PC-3 (cell line): ENCODE measurements around the gene TRIM31. TPM values are rescaled to one million over a fixed set of nuclear protein-coding genes. Genes with fewer than 3 reads are reported as not detected.
"Not testable (repeated sequence)": the region's sequence is repeated elsewhere in the genome, so short reads cannot be mapped to it uniquely, and the experiment has no call there.

ENCODE experiments used
- ATAC-seq: fragments of 200-7000 bp; cut with Tn5 transposase; 2 replicates; pipeline ENCODE4 v1.9.1; 2020; ENCODE audit warnings: mild to moderate bottlenecking, moderate library complexity
- BruUV-seq: library from RNA; stranded (reverse); fragments of 400-500 nt; replicated peaks from 2 replicates; lab custom pipeline; 2021; lab: Mats Ljungman, UMichigan
- CTCF ChIA-PET: fragments of 300-600 bp; sonication (Branson Sonifier 250); formaldehyde crosslinking; loops from one replicate; lab custom pipeline; 2022; ENCODE audit warnings: antibody characterized with exemption; lab: Charles Lee
- POLR2A ChIA-PET: fragments of 300-600 bp; sonication (Branson Sonifier 250); formaldehyde crosslinking; loops from one replicate; lab custom pipeline; 2022; ENCODE audit warnings: antibody characterized with exemption; ENCODE audit not compliant: unreplicated experiment; lab: Charles Lee
- DNase-seq: peaks from one replicate; pipeline ENCODE4 v3.0.0-alpha.2; 2015
- H2AFZ ChIP-seq: fragments of 300-600 bp; sonication (generic); 2 replicates; pipeline ENCODE4 v1.6.0; 2016; ENCODE audit warnings: antibody characterized with exemption, low read length
- H3F3A ChIP-seq: fragments of 300-600 bp; sonication (generic); one replicate; pipeline ENCODE4 v1.6.0; 2017; ENCODE audit warnings: antibody characterized with exemption, low read length, control low read depth, mild to moderate bottlenecking; ENCODE audit not compliant: unreplicated experiment
- H3K27ac ChIP-seq: fragments of 300-600 bp; sonication (generic); 2 replicates; pipeline ENCODE4 v1.5.1; 2016; ENCODE audit warnings: mild to moderate bottlenecking, low read length
- H3K27me3 ChIP-seq: fragments of 300-600 bp; sonication (generic); 2 replicates; pipeline ENCODE4 v1.6.1; 2016; ENCODE audit warnings: low read length, mixed read lengths
- H3K36me3 ChIP-seq: fragments of 300-600 bp; sonication (generic); 2 replicates; pipeline ENCODE4 v1.6.1; 2016; ENCODE audit warnings: low read depth, mixed run types, low read length, mixed read lengths
- H3K4me1 ChIP-seq: fragments of 300-600 bp; sonication (generic); 2 replicates; pipeline ENCODE4 v1.5.1; 2016; ENCODE audit warnings: low read length; ENCODE audit not compliant: insufficient read depth
- H3K4me2 ChIP-seq: fragments of 300-600 bp; sonication (generic); 2 replicates; pipeline ENCODE4 v1.6.0; 2016; ENCODE audit warnings: low read length
- H3K4me3 ChIP-seq: fragments of 300-600 bp; sonication (generic); 2 replicates; pipeline ENCODE4 v1.5.1; 2016; ENCODE audit warnings: mild to moderate bottlenecking, low read length, mixed read lengths
- H3K79me2 ChIP-seq: fragments of 300-600 bp; sonication (generic); 2 replicates; pipeline ENCODE4 v1.6.1; 2017; ENCODE audit warnings: low read length, mixed read lengths
- H3K9ac ChIP-seq: fragments of 300-600 bp; sonication (generic); 2 replicates; pipeline ENCODE4 v1.6.0; 2016; ENCODE audit warnings: mild to moderate bottlenecking, low read length
- H3K9me2 ChIP-seq: fragments of 300-600 bp; sonication (generic); replicated peaks from 2 replicates; pipeline ENCODE4 v1.6.1; 2016; ENCODE audit warnings: mixed run types, low read length, mixed read lengths
- H3K9me3 ChIP-seq: fragments of 300-600 bp; sonication (generic); 2 replicates; pipeline ENCODE4 v1.6.1; 2016; ENCODE audit warnings: low read length, mixed read lengths
- H4K20me1 ChIP-seq: fragments of 300-600 bp; sonication (generic); 2 replicates; pipeline ENCODE4 v1.6.1; 2016; ENCODE audit warnings: low read length, mixed read lengths
- EZH2 ChIP-seq: fragments of 300-600 bp; sonication (generic); IDR thresholded peaks from one replicate; pipeline ENCODE4 v1.6.1; 2017; ENCODE audit warnings: antibody characterized with exemption, mild to moderate bottlenecking, low read length; ENCODE audit not compliant: unreplicated experiment
- EZH2phosphoT487 ChIP-seq: fragments of 300-600 bp; sonication (generic); IDR thresholded peaks from 2 replicates; pipeline ENCODE4 v1.6.1; 2018; ENCODE audit warnings: mild to moderate bottlenecking, antibody characterized with exemption, low read length, borderline replicate concordance
- intact Hi-C: fragments of 100-400 bp; cut with micrococcal nuclease; formaldehyde crosslinking; loops from 2 replicates; pipeline ENCODE4 v1.9.0; 2023
- total RNA-seq: library from RNA; depleted of rRNA; stranded (reverse); fragments of >200 nt; gene quantifications from 2 replicates; pipeline ENCODE4 v1.2.3, GENCODE V29; 2014
- TF ChIP-seq, protein P1 (sequence below): fragments of 300-600 bp; sonication (generic); conservative IDR thresholded peaks from 2 replicates; pipeline ENCODE4 v1.5.1; 2017; ENCODE audit warnings: antibody characterized with exemption, low read depth, mild to moderate bottlenecking, low read length

The TRIM31 gene
- total RNA-seq, 1 experiment from 2014 or later = 0.11 TPM

DNA sequence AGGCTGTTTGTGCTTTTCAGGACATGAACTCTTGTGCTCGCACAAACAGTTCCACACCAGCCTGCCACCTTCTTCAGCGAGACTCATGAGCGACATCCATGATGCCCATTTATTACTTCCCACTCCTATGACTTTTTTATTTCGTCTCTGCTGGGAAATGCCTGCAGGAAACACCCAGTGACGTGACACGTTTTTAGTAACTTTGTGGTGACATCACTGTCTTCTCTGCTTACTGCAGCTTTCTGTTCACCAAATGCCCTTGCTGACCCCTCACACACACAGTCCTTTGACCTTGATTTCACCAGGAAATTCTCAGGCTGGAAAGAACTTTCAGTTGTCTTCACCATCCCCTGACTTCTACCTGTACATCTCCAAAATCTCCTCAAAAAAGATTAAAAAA is 31.9 kb upstream of the TRIM31 start:
- CTCF ChIA-PET = no interaction called here
- Histone ChIP-seq H2AFZ (no peak overlapping the region), H3K9ac (no peak overlapping the region), H3K27me3 (peaks cover 11% of the 10 kb centered on the region; the same call in 1 of the 2 replicates), H3K4me1 (no peaks in the 10 kb centered on the region), H3K4me2 (no peak overlapping the region), H3F3A (no peaks in the 10 kb centered on the region), H3K9me3 (no peaks in the 10 kb centered on the region), H3K79me2 (no peaks in the 10 kb centered on the region), H3K9me2 (no peaks in the 10 kb centered on the region), H4K20me1 (no peaks in the 10 kb centered on the region), H3K36me3 (no peaks in the 10 kb centered on the region), H3K4me3 (no peak overlapping the region), H3K27ac (no peak overlapping the region)
- intact Hi-C loops = no loop called here
- ATAC-seq = no peak
- no peak for TF ChIP-seq EZH2
- TF ChIP-seq EZH2phosphoT487 = no peak
- TF ChIP-seq, protein P1, sequence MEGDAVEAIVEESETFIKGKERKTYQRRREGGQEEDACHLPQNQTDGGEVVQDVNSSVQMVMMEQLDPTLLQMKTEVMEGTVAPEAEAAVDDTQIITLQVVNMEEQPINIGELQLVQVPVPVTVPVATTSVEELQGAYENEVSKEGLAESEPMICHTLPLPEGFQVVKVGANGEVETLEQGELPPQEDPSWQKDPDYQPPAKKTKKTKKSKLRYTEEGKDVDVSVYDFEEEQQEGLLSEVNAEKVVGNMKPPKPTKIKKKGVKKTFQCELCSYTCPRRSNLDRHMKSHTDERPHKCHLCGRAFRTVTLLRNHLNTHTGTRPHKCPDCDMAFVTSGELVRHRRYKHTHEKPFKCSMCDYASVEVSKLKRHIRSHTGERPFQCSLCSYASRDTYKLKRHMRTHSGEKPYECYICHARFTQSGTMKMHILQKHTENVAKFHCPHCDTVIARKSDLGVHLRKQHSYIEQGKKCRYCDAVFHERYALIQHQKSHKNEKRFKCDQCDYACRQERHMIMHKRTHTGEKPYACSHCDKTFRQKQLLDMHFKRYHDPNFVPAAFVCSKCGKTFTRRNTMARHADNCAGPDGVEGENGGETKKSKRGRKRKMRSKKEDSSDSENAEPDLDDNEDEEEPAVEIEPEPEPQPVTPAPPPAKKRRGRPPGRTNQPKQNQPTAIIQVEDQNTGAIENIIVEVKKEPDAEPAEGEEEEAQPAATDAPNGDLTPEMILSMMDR = no peak
- no peak for DNase-seq
- POLR2A ChIA-PET = no interaction called here
- no TSS peak for BruUV-seq

DNA sequence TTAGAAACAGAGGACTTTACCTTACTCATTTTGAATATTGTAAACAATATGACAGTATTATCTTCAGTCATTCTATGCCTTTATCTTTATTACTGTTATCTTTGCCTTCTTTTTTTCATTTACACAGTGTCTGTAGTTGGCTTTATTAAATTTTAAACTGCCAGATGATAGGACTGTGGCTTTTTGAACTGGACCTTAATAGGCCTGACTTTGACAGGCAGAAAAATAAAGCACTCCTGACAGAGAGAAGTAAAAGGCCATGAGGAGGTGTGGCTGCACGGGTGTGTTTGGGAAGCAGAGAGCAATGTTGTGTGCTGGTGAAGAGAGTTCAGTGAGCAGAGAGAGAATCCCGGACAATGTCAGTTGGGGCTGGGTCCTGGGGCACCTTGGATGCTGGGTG is 30.9 kb upstream of the TRIM31 start:
- Histone ChIP-seq H3K27ac (no peak overlapping the region), H3F3A (no peaks in the 10 kb centered on the region), H3K9me3 (no peaks in the 10 kb centered on the region), H4K20me1 (no peaks in the 10 kb centered on the region), H3K36me3 (no peaks in the 10 kb centered on the region), H3K4me1 (no peaks in the 10 kb centered on the region), H3K4me3 (no peak overlapping the region), H3K79me2 (no peaks in the 10 kb centered on the region), H3K4me2 (no peak overlapping the region), H3K9me2 (no peaks in the 10 kb centered on the region), H2AFZ (no peak overlapping the region), H3K9ac (no peak overlapping the region), H3K27me3 (peaks cover 11% of the 10 kb centered on the region; the same call in 1 of the 2 replicates)
- intact Hi-C loops = no loop called here
- ChIA-PET POLR2A (no interaction called here), CTCF (no interaction called here)
- no TSS peak for BruUV-seq
- DNase-seq (no peak), ATAC-seq (no peak)
- TF ChIP-seq, protein P1 = no peak
- no peak for TF ChIP-seq EZH2phosphoT487
- TF ChIP-seq EZH2 = no peak

DNA sequence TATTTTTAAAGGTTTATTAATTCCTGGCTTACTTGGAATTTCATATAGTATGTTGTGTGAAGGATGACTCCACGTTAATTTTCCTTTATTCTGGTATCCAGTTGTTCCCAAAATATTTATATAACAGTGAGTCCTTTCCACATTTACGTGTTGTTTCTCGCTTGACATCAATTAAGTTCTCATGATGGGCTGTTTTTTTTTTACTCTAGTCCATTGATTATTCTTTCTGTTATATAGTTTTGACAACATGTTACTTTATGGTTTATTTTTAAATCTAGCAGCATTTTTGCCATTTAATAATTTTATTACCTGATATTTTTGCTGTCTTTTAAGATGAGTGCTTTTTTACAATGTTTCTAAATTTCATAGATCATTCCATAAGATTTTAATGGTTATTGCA is 29.8 kb upstream of the TRIM31 start:
- Histone ChIP-seq H4K20me1 (no peaks in the 10 kb centered on the region), H2AFZ (no peak overlapping the region), H3K9me2 (no peaks in the 10 kb centered on the region), H3K9ac (no peak overlapping the region), H3K4me1 (no peaks in the 10 kb centered on the region), H3K4me2 (no peak overlapping the region), H3K79me2 (no peaks in the 10 kb centered on the region), H3K27ac (no peak overlapping the region), H3K36me3 (no peaks in the 10 kb centered on the region), H3F3A (no peaks in the 10 kb centered on the region), H3K9me3 (no peaks in the 10 kb centered on the region), H3K4me3 (no peak overlapping the region), H3K27me3 (peaks cover 11% of the 10 kb centered on the region; the same call in 1 of the 2 replicates)
- ATAC-seq = no peak
- BruUV-seq = no TSS peak
- ChIA-PET CTCF (interaction anchor here (0.7 kb wide), 1 partner anchor 344 kb away, joined by 4 read pairs; no protein-coding TSS in a partner anchor), POLR2A (no interaction called here)
- TF ChIP-seq, protein P1 = no peak
- TF ChIP-seq EZH2 (no peak), EZH2phosphoT487 (no peak)
- intact Hi-C loops = no loop called here
- DNase-seq = no peak

DNA sequence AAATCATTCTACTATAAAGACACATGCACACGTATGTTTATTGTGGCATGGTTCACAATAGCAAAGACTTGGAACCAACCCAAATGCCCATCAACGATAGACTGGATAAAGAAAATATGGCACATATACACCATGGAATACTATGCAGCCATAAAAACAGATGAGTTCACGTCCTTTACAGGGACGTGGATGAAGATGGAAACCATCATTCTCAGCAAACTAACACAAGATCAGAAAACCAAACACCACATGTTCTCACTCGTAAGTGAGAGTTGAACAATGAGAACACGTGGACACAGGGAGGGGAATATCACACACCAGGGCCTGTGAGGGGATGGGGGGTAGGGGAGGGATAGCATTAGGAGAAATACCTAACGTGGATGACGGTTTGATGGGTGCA is 27.4 kb upstream of the TRIM31 start:
- H3K4me3 ChIP-seq, H3F3A ChIP-seq, H3K9ac ChIP-seq, H4K20me1 ChIP-seq, H2AFZ ChIP-seq, POLR2A ChIA-PET, H3K27ac ChIP-seq, intact Hi-C loops, ATAC-seq, H3K9me3 ChIP-seq, DNase-seq, CTCF ChIA-PET, H3K9me2 ChIP-seq, H3K4me1 ChIP-seq, H3K79me2 ChIP-seq, BruUV-seq, H3K4me2 ChIP-seq, H3K36me3 ChIP-seq: not testable (repeated sequence)
- peaks cover 11% of the 10 kb centered on the region; the same call in 1 of the 2 replicates for H3K27me3 ChIP-seq
